GM12878 (cell line): ENCODE measurements around the gene CYP8B1. TPM values are rescaled to one million over a fixed set of nuclear protein-coding genes. Genes with fewer than 3 reads are reported as not detected.

ENCODE experiments used
- ATAC-seq: fragments of 200-7000 bp; cut with Tn5 transposase; 3 replicates; pipeline ENCODE4 v1.9.1; 2020; ENCODE audit warnings: mild to moderate bottlenecking, moderate library complexity
- BruUV-seq: library from RNA; stranded (reverse); fragments of 400-500 nt; replicated peaks from 2 replicates; lab custom pipeline; 2021; lab: Mats Ljungman, UMichigan
- CTCF ChIA-PET: fragments of 300-600 bp; sonication (Branson Sonifier 250); formaldehyde crosslinking; extraction: SDS; loops from one replicate; lab custom pipeline; 2021; ENCODE audit warnings: inconsistent platforms; lab: Yijun Ruan, JAX
- POLR2A ChIA-PET: fragments of 350-600 bp; formaldehyde crosslinking; extraction: SDS; loops from one replicate; lab custom pipeline; 2021; ENCODE audit warnings: inconsistent platforms; lab: Charles Lee
- RAD21 ChIA-PET: fragments of 300-600 bp; sonication (Branson Sonifier 250); formaldehyde crosslinking; loops from one replicate; lab custom pipeline; 2023; ENCODE audit warnings: antibody characterized with exemption; ENCODE audit not compliant: unreplicated experiment; lab: Charles Lee
- SMC1A ChIA-PET: fragments of 300-600 bp; sonication (Branson Sonifier 250); formaldehyde crosslinking; loops from one replicate; lab custom pipeline; 2023; ENCODE audit not compliant: unreplicated experiment, uncharacterized antibody; lab: Charles Lee
- DNase-seq: peaks from one replicate; pipeline ENCODE4 v3.0.0-alpha.2; 2011; ENCODE audit warnings: low read depth, low spot score
- FAIRE-seq: peaks from 3 replicates; lab custom pipeline; 2011; peaks lifted over from hg19 to GRCh38; lab: Jason Lieb, UNC
- H2AFZ ChIP-seq: 2 replicates; pipeline ENCODE4 v1.6.0; 2011; ENCODE audit warnings: low read depth, low read length, control low read depth; ENCODE audit not compliant: control insufficient read depth
- H3K27ac ChIP-seq: 2 replicates; pipeline ENCODE4 v1.5.1; 2011; ENCODE audit warnings: control low read depth; ENCODE audit not compliant: control insufficient read depth, insufficient read depth
- H3K27me3 ChIP-seq, 2 experiments: replicated peaks in 1 of 2; 2 replicates each; pipeline versions ENCODE4 v1.6.0 to v1.6.1; 2011; ENCODE audit warnings: low read length in 1 of 2; ENCODE audit not compliant: control insufficient read depth in 2 of 2, insufficient read depth in 2 of 2
- H3K36me3 ChIP-seq, 2 experiments: 2 replicates each; pipeline ENCODE4 v1.5.1; 2011; ENCODE audit warnings: low read length in 1 of 2; ENCODE audit not compliant: control insufficient read depth in 2 of 2, insufficient read depth in 2 of 2
- H3K4me1 ChIP-seq: 2 replicates; pipeline ENCODE4 v1.6.1; 2011; ENCODE audit warnings: mild to moderate bottlenecking, low read length, moderate library complexity, mixed read lengths; ENCODE audit not compliant: control insufficient read depth, insufficient read depth
- H3K4me2 ChIP-seq: 2 replicates; pipeline ENCODE4 v1.6.0; 2011; ENCODE audit warnings: control low read depth; ENCODE audit not compliant: control insufficient read depth, insufficient read depth
- H3K4me3 ChIP-seq: fragments of 200-600 bp; sonication (generic); 2 replicates; pipeline ENCODE4 v1.5.1; 2016
- H3K79me2 ChIP-seq: 2 replicates; pipeline ENCODE4 v1.6.0; 2011; ENCODE audit warnings: low read length; ENCODE audit not compliant: control insufficient read depth, insufficient read depth
- H3K9ac ChIP-seq: 2 replicates; pipeline ENCODE4 v1.8.0; 2011; ENCODE audit warnings: low read length, control low read depth, mixed read lengths; ENCODE audit not compliant: control insufficient read depth, insufficient read depth
- H3K9me3 ChIP-seq: replicated peaks from 3 replicates; pipeline ENCODE4 v1.5.1; 2011; ENCODE audit warnings: mild to moderate bottlenecking, low read length; ENCODE audit not compliant: control insufficient read depth, insufficient read depth
- H4K20me1 ChIP-seq: 2 replicates; pipeline ENCODE4 v1.6.0; 2011; ENCODE audit not compliant: control insufficient read depth, insufficient read depth
- BMI1 ChIP-seq: fragments of 450-650 bp; IDR thresholded peaks from 2 replicates; pipeline ENCODE4 v1.6.1; 2016; ENCODE audit warnings: mild to moderate bottlenecking, moderate library complexity, borderline replicate concordance
- NRF1 ChIP-seq: conservative IDR thresholded peaks from 2 replicates; pipeline ENCODE4 v1.6.1; 2011; ENCODE audit warnings: mild to moderate bottlenecking, low read depth, low read length, improper control_type of control experiment
- PRDM15 ChIP-seq: fragments of 450-650 bp; formaldehyde crosslinking; IDR thresholded peaks from 2 replicates; pipeline ENCODE4 v1.4.0; 2020; ENCODE audit warnings: mild to moderate bottlenecking, moderate library complexity
- RBBP5 ChIP-seq: fragments of 200-600 bp; sonication (generic); conservative IDR thresholded peaks from 2 replicates; pipeline ENCODE4 v1.6.1; 2016
- RUNX3 ChIP-seq: IDR thresholded peaks from 2 replicates; pipeline ENCODE4 v1.6.1; 2012; ENCODE audit warnings: low read length, inconsistent platforms
- YBX1 ChIP-seq: fragments of 450-650 bp; IDR thresholded peaks from 2 replicates; pipeline ENCODE4 v1.6.1; 2016; ENCODE audit warnings: antibody characterized with exemption
- YY1 ChIP-seq: IDR thresholded peaks from 2 replicates; pipeline ENCODE4 v1.6.1; 2011; ENCODE audit warnings: low read depth, mild to moderate bottlenecking, low read length
- WGBS: methylation state at CpG from one replicate; pipeline ENCODE4 v1.1.6; 2016; ENCODE audit warnings: low lambda C conversion rate; ENCODE audit not compliant: insufficient replicate concordance, insufficient coverage; ENCODE audit errors: missing lambda C conversion rate; 5-methylcytosine and 5-hydroxymethylcytosine counted together
- in situ Hi-C: fragments of 300-500 bp; cut with MboI; formaldehyde crosslinking; loops from 9 replicates; pipeline ENCODE4 v1.14.3; 2018; ENCODE audit warnings: mixed read lengths
- intact Hi-C: fragments of 100-400 bp; cut with micrococcal nuclease; formaldehyde crosslinking; loops from one replicate; pipeline ENCODE4 v1.14.2; 2022; ENCODE audit not compliant: unreplicated experiment
- polyA plus RNA-seq, 11 experiments: library from polyadenylated mRNA; depleted of rRNA in 4 of 11; unstranded in 6 of 11; stranded (reverse) in 5 of 11; fragments of >200 nt; fragmentation: Nextera tagmentation in 4 of 11; fragmentation: Illumina TruSeq in 1 of 11; extraction: Ambion mirVana in 4 of 11; extraction: Trizol in 1 of 11; gene quantifications; 1 replicate in 1 of 11; 2 replicates in 10 of 11; pipeline versions ENCODE4 v1.2.1 to v1.2.3, GENCODE V29; 2011 to 2016; ENCODE audit warnings: inconsistent platforms in 2 of 11, missing spikeins in 2 of 11, low read depth in 1 of 11
- total RNA-seq, 4 experiments: library from RNA; depleted of rRNA in 3 of 4; stranded (reverse); fragments of >200 nt in 3 of 4; fragmentation: Illumina TruSeq in 1 of 4; extraction: Trizol in 1 of 4; gene quantifications; 2 replicates each; pipeline versions ENCODE4 v1.2.1 to v1.2.3, GENCODE V29; 2013 to 2021

Gene CYP8B1
- total and polyA plus RNA-seq, 10 of the 15 experiments (the other 5 are each of a cell fraction or from before 2014, with no cell fraction given), result 0.08 TPM; not detected in 9

DNA sequence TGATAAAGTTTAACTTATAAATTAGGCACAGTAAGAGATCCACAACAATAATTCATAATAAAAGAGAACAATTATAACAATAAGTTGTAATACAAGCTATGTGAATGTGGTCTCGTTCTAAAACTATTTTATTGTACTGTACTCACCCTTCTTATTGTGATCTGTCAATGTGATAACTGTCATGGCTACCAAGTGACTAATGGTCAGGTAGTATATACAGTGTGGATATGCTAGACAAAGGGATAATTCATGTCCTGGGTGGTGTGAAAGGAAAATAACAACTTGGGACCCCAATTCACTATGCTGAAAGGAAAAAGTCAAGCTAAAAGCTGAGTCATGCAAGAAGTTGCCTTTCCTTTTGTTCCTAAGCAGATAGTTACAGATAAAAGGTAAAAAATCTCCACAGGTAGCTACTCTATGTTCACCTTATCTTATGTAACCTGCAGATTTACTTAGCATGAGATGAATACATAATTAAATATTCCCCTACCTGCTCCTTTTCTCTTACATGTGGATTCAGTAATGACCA, 10.7 kb upstream of the CYP8B1 start:
- 6% methylated on average over 1 of the region's 1 CpG for WGBS
- in situ Hi-C loops (no loop called here), intact Hi-C loops (no loop called here)
- Histone ChIP-seq H3K4me3 (no peak overlapping the region), H3K27me3 (0 out of 4 replicates have a peak, but pooled peaks cover 0 to 2% of the 10 kb centered on the region in 2 experiments), H2AFZ (no peak overlapping the region), H3K4me2 (no peak overlapping the region), H3K9ac (no peak overlapping the region), H3K36me3 (no peaks in the 10 kb centered on the region), H3K9me3 (no peaks in the 10 kb centered on the region; the same call in 1 of the 3 replicates), H3K79me2 (no peaks in the 10 kb centered on the region), H4K20me1 (no peaks in the 10 kb centered on the region), H3K4me1 (peaks cover under 1% of the 10 kb centered on the region; the same call in 1 of the 2 replicates), H3K27ac (no peak overlapping the region)
- POLR2A ChIA-PET, result no interaction called here
- ATAC-seq (no peak), FAIRE-seq (no peak), DNase-seq (no peak)
- RAD21 ChIA-PET, result no interaction called here
- BruUV-seq, result no TSS peak
- TF ChIP-seq NRF1 (no peak), BMI1 (no peak), PRDM15 (CRISPR knock-in tag) (no peak), RBBP5 (no peak), YY1 (no peak), YBX1 (no peak), RUNX3 (no peak)
- SMC1A ChIA-PET, result interaction anchor here (2.3 kb wide), 1 partner anchor 107 kb away, joined by 7 read pairs; no protein-coding TSS in a partner anchor
- CTCF ChIA-PET, result no interaction called here
